Activated CD8-positive, alpha-beta memory T cell treated with anti-CD3 and anti-CD28 coated beads for 4 hours (primary cell): Measurements from ENCODE around the gene MCM3AP.
A peak's percentile ranks its signal among the peaks of the same experiment; 100 is the strongest.

ENCODE experiments used
- DNase-seq, 2 donors: peaks; one replicate each; pipeline ENCODE4 v3.0.0-alpha.2; 2020; ENCODE audit warnings: low read depth in 2 of 2

The MCM3AP gene

GRCh38 chr21:46273341-46273740 lies 12.1 kb downstream of the MCM3AP start:
- DNase-seq: no peak

- no peak for DNase-seq
These were observed 15.9 kb downstream of the MCM3AP start for GRCh38 chr21:46269466-46269865.

GRCh38 chr21:46268371-46268770 lies 17.0 kb downstream of the MCM3AP start:
- no peak for DNase-seq

DNA sequence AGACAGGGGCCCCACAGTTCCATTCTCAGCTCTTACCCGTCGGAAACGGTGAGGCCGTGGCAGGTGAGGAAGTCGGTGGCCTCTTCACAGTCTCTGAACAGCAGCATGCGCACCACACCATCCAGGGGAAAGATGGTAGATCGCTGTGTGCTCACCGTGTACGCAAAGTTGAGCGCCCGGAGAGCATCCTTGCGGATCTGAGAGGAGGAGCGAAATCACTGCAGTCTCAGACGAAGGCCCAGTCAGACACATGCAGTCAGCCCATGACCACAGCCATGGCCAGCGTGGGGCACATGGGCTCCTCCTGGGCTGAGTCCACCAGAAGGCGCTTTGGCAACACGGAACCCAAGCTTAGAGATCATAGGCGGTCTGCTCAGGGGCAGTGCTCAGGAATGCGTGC lies 18.5 kb downstream of the MCM3AP start:
- no peak for DNase-seq

GRCh38 chr21:46265736-46266525 lies 19.5 kb downstream of the MCM3AP start:
- DNase-seq: no peak

- no peak for DNase-seq
These were observed 20.7 kb downstream of the MCM3AP start for GRCh38 chr21:46264690-46265144.

- DNase-seq: no peak
These were observed 21.2 kb downstream of the MCM3AP start for GRCh38 chr21:46264046-46264689.

GRCh38 chr21:46256501-46256994 lies 28.9 kb downstream of the MCM3AP start:
- DNase-seq: no peak

DNA sequence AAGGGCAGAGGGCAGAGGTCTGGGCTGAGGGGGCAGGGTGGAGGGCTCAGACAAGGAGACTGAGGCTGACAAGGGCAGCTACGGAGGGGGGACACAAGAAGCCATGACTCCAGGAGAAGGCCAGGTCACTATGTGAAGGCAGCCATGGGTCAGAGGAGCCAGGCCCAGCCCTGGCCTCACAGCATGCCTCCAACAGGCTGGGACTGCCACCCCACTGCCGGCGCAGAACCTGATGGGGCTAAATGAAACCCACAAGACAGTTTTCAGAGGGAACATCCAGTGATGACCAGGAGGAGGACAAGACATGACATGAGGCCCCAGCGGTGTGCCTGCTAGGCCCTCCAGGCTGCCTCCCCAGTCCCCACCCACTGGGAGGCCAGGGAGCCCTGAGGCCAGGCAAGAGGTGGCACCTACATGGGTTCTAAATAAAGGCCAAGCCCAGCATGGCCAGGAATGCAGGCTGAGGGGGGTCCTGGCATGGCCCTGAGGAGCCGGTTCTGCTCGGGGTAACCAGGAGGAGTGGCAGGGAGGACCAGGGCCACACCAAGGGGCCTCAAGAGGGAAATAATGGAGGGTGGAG lies 29.6 kb downstream of the MCM3AP start:
- DNase-seq: no peak

GRCh38 chr21:46255166-46255565 lies 30.2 kb downstream of the MCM3AP start:
- DNase-seq: no peak

DNA sequence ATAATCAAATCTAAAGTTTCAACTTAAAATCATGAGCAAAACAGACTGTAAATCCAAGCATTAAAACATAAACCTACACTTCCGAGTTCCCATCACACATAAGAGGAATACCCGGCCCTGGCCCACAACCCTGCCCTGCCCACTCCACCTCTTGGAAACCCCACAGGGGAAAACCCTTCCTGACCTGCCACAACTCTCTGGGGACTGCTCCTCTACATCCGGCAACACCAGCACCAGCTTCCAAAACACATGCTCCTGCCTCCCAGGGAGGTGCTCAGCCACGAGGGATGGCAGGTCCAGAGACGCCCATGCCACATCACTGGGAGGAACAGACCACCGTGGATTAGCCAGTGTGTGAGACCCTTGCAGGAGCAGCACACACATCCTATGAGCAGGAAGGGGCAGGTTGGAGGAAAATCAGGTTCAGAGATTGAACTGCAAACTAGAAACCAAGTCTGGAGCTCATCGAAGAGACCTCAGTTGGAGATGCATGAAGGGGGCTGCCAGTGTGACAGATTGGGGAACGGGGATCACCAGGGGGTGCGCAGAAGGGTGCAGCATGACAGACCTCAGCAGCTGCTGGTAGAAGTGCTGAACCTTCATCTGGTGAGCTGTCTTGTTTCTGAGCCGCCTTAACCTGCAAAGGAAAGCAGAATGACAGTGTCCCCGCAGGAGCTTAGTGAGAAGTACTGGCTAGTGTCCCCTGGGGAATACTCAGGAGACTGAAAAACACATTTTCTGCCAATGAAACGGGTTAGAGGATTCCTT lies 31.0 kb downstream of the MCM3AP start:
- no peak for DNase-seq

GRCh38 chr21:46253610-46254124 lies 31.7 kb downstream of the MCM3AP start:
- DNase-seq: peak in 1 of 2 donors; percentile 10

GRCh38 chr21:46252840-46253239 lies 32.6 kb downstream of the MCM3AP start:
- DNase-seq: no peak

- DNase-seq: no peak
These were observed 35.2 kb downstream of the MCM3AP start for GRCh38 chr21:46250146-46250725.

GRCh38 chr21:46248827-46249226 lies 36.6 kb downstream of the MCM3AP start:
- DNase-seq: no peak

DNA sequence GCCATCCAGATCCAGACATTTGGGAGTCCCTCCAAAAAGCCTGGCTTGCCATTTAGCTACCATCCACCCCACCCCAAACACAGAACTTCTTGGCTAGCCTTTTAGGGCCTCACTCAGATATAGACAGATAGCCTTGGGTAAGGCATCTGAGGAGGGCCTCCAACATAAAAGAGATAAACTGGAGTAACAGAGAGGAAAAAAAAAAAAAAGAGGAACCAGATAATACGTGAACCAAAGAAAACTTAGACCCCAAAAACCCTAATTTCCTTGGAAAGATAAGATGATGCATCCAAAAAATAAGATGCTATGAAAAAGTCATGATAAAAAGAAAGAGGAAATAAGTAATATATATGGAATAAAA lies 37.0 kb downstream of the MCM3AP start:
- no peak for DNase-seq

GRCh38 chr21:46247699-46248421 lies 37.6 kb downstream of the MCM3AP start:
- DNase-seq: no peak

- DNase-seq: no peak
These were observed 39.1 kb downstream of the MCM3AP start for GRCh38 chr21:46246345-46246744.

- DNase-seq: no peak
These were observed 40.0 kb downstream of the MCM3AP start for GRCh38 chr21:46245213-46245915.

- DNase-seq: no peak
These were observed 40.8 kb downstream of the MCM3AP start for GRCh38 chr21:46244602-46245001.
